C1 segment of cervical spinal cord (tissue), 14 donors: ENCODE data around the gene RAB19.
"Not testable (repeated sequence)": the region's sequence is repeated elsewhere in the genome, so short reads cannot be mapped to it uniquely, and the experiment has no call there.

Experiments used
- DNase-seq, 14 donors: peaks; one replicate each; lab custom pipeline; 2025; lab: John Stamatoyannopoulos, UW

RAB19 gene

GRCh38 chr7:140453785-140454656 is 50.2 kb downstream of the RAB19 start:
- not testable (repeated sequence) for DNase-seq

- no peak for DNase-seq
Measured at GRCh38 chr7:140454657-140455015, 50.8 kb downstream of the RAB19 start.

GRCh38 chr7:140455743-140456142 is 51.9 kb downstream of the RAB19 start:
- DNase-seq: no peak

GRCh38 chr7:140456551-140457051 is 52.7 kb downstream of the RAB19 start:
- no peak for DNase-seq

GRCh38 chr7:140458201-140458600 is 54.3 kb downstream of the RAB19 start:
- no peak for DNase-seq

GRCh38 chr7:140458916-140459315 is 55.1 kb downstream of the RAB19 start:
- no peak for DNase-seq

- DNase-seq: no peak
Measured at GRCh38 chr7:140463111-140463510, 59.3 kb downstream of the RAB19 start.

GRCh38 chr7:140475747-140476333 is 72.0 kb downstream of the RAB19 start:
- DNase-seq: peak in 1 of 14 donors; percentile 26

GRCh38 chr7:140476698-140477261 is 72.9 kb downstream of the RAB19 start:
- no peak for DNase-seq
